SK-N-DZ (cell line): ENCODE results near the gene GATM.
"Not testable (repeated sequence)": the region's sequence is repeated elsewhere in the genome, so short reads cannot be mapped to it uniquely, and the experiment has no call there.

Experiments
- DNase-seq: peaks from one replicate; pipeline ENCODE4 v3.0.0-alpha.2; 2015; ENCODE audit warnings: low spot score

The GATM gene

GRCh38 chr15:45387380-45388007 is 9.2 kb upstream of the GATM start:
- DNase-seq = no peak

- no peak for DNase-seq
Observed at GRCh38 chr15:45386974-45387373, 8.6 kb upstream of the GATM start.

DNA sequence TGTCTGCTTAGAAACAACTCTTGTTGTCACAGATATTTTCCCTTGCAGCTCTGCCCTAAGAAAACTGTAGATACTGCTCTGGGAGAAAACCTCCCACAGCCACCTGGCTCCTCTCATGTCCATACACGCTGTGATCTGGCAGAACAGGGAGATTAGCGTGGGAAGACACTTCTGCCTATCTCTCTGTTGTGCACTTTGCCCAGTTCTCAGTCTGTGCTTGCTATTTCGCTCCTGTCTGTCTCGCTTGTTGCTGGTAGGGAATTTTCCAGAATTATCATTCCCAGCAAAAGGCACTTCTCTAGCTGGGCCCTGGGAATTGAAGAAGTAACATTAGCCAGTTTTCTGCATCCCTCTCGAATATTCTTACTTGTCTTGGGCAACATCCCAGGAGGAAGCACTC is 8.1 kb upstream of the GATM start:
- DNase-seq = no peak

DNA sequence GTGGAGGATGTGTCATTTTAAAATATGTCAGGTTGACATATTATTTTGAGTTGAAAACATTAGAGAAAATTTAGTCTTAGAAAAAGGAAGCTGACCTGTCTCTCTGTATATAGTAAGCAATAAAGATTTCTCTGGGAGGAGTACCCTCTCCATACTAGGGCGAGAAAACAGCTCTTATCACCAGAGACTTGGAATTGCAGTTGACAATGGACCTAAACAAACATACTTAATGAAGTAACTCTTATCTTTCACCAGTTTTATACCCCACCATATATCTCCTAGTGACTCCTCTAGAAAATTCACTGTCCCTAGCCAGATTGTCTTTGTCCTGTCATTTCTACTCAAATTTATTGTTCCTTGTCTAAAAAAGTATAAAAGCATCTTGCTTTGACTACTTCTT is 7.2 kb upstream of the GATM start:
- DNase-seq = no peak

DNA sequence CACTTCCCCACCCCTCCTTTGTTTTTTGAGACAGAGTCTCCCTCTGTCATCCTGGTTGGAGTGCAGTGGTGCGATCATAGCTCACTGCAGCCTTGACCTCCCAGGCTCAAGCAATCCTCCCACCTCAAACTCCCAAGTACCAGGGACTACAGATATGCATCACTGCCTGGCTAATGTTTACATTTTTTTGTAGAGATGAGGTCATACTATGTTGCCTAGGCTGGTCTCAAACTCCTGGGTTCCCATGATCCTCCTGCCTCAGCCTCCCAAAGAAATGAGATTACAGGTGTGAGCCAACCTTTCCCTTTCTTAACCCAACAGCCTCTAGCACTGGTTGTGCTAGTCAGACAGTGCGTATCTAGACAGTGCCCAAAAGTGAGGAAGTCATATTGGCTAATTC is 6.4 kb upstream of the GATM start:
- DNase-seq = no peak

DNA sequence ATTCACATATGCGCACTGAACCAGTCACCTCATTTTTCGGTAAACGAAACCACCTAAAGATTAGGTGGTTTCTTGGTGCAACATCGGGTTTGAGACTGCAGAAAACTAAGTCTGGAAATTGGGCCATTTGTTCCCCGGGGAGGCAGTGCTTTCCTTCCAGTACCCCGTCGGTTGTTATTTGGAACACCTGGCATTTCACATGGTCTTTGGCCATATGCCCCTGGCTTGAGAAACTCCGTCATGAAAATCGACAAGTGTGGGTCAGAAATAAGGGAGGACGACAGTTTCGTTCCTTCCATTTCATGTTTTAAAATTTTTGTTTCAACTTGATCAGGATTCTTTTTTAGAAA is 544 bp upstream of the GATM start:
- no peak for DNase-seq

DNA sequence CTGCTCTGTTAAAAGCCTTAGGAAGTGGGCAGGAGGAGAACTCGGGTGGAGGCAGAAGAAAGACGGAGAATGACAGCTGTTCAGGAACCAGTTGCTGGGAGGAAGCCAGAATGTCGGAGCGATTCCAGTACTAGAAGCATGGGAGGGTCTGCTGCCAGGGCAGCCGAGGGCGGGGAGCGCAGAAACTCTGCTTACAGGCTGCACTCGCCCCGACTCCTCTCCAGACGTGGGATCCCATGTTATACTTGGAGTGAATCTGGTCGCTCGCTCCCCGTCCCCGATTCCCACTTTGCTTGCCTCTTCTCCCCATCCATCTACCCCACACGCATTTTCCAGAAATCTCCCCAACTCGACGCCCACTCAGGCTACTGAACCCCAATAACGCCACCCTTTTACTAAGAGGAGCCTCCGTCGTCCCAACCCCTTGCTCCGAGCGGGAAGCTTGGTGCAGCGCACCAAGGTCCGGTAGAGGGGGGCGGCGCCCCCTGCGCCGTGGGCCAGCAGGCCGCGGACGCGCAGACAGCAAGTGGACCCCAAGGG is 665 bp downstream of the GATM start:
- DNase-seq = no peak

GRCh38 chr15:45376967-45377608 is 1.3 kb downstream of the GATM start:
- no peak for DNase-seq

DNA sequence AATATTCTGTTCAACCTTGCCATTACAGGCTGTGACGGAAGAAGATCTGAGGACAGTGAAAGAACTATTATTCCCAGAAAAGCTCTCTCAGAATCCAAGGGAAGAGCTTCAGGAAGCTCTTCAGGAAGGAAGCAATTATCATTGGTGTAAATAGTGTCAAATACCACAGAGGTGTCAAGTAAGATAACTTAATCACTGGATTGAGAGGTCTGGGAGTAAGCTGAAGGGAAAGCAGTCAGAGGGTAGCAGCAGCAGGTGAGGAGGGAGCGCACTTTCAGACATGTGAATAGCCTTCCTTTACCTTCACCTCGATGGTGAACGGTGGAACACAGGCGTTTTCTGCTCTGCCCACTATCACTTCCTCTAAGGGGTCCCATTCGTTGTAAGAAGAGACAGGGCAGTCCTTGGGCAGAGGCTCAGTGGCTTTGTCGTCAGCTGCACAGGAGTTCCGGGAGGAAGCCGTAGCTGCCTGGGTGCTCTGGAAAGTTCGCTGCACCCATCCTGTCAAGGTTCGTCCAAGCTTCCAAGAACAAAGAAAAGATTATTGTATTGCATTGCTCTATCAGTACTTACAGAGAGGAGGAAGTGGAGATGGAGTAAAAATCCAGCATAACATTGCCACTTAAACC is 1.9 kb downstream of the GATM start:
- no peak for DNase-seq

DNA sequence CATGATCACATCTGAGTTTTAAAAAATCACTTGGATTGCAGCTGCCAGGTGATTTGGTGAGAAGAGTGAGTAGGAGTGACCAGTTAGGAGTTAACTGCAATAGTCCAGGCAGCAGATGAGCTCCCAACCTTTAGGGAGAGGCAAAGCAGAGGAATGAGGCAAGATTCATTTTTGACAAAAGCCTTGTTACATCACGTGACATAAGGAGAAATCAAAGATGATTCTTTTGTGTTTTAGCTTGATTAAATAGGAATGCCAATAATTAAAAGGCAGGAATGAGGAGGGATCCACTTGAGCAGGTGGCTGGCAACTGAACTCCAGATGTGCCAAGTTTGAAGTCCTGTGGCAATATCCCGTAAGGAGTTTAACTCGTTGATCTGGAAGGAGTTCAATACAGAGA is 2.5 kb downstream of the GATM start:
- DNase-seq = no peak

- DNase-seq = no peak
Observed at GRCh38 chr15:45373976-45374375, 4.4 kb downstream of the GATM start.

GRCh38 chr15:45372041-45372995 is 6.0 kb downstream of the GATM start:
- DNase-seq = no peak

DNA sequence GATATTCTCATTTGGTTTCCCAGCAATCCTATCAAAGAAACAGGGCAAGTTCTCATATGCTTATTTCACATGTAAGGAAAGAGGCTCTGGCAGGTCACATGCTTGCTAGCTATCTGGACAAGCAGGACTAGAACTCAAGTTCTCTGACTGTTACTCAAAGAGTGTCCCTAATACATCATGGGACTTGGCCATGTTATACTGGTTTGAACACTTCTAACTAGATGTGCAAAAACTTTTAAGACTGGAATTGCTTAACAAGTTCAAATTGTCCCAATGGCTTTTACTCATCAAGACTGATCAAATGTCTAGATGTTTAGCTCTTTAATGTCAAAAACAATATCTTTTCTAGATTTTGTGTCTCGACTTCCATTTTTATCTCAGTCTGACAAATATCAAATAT is 6.8 kb downstream of the GATM start:
- DNase-seq = no peak

DNA sequence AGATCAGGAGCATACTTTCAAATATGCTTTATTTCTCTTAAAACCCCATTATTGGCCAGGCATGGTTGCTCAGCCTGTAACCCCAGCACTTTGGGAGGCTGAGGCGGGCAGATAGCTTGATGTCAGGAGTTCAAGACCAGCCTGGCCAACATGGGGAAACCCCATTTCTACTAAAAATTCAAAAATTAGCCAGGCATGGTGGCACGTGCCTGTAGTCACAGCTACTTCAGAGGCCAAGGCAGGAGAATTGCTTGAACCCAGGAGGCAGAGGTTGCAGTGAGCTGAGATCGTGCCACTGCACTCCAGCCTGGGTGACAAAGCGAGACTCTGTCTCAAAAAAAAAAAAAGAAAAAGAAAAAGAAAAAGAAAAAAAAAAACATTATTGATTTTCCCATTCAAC is 8.3 kb downstream of the GATM start:
- not testable (repeated sequence) for DNase-seq

- not testable (repeated sequence) for DNase-seq
Observed at GRCh38 chr15:45367222-45367621, 11.1 kb downstream of the GATM start.

GRCh38 chr15:45364271-45364670 is 14.1 kb downstream of the GATM start:
- no peak for DNase-seq

DNA sequence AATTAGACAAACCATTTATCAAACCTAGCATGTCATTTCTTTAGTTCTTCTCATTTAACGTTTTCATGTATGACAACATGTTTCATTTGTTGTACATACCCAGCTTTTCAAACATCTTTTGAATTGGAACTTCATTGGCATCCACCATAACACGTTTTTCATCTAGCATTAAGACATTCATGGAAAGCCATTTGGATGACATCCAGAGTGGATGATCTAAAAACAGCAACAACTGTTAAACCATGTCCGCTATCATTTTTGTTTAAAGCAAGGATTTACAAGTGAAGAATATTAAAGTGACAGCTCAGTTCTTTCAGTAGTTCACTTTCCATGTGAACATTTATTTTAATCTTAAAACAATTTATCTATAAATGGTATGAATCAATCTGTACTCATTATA is 14.5 kb downstream of the GATM start:
- no peak for DNase-seq

- no peak for DNase-seq
Observed at GRCh38 chr15:45363334-45363733, 15.0 kb downstream of the GATM start.

- no peak for DNase-seq
Observed at GRCh38 chr15:45362419-45362818, 15.9 kb downstream of the GATM start.

DNA sequence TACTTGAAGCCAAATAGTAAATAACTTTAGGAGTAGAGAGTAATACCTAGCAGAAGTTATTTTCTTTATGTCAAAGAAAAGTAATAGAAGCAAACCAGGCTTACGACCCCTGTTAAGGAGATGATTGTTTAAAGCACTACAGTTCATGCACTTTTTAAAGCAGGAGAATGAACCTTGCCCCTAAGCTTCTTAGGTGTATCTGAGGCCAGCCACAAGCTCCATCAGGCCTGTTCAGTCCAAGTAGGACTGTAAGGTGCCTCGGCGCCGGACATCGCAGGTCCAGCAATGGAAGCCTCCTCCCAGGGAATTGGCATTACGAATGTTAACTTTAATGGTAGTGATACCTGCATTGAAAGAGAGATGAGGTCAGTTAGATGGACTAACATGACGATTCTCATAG is 16.5 kb downstream of the GATM start:
- DNase-seq = no peak

- peak; percentile 23 for DNase-seq
Observed at GRCh38 chr15:45355860-45356259, 22.5 kb downstream of the GATM start.

GRCh38 chr15:45354711-45355110 is 23.6 kb downstream of the GATM start:
- DNase-seq = no peak
